NCI-H345 treated with DMSO at 0.1 percent for 48 hours (cell line): ENCODE results near the gene IL11RA.
"Not testable (repeated sequence)": the region's sequence is repeated elsewhere in the genome, so short reads cannot be mapped to it uniquely, and the experiment has no call there.

Experiments
- DNase-seq: peaks from one replicate; lab custom pipeline; 2025; ENCODE audit not compliant: unreplicated experiment; lab: John Stamatoyannopoulos, UW

IL11RA gene

DNA sequence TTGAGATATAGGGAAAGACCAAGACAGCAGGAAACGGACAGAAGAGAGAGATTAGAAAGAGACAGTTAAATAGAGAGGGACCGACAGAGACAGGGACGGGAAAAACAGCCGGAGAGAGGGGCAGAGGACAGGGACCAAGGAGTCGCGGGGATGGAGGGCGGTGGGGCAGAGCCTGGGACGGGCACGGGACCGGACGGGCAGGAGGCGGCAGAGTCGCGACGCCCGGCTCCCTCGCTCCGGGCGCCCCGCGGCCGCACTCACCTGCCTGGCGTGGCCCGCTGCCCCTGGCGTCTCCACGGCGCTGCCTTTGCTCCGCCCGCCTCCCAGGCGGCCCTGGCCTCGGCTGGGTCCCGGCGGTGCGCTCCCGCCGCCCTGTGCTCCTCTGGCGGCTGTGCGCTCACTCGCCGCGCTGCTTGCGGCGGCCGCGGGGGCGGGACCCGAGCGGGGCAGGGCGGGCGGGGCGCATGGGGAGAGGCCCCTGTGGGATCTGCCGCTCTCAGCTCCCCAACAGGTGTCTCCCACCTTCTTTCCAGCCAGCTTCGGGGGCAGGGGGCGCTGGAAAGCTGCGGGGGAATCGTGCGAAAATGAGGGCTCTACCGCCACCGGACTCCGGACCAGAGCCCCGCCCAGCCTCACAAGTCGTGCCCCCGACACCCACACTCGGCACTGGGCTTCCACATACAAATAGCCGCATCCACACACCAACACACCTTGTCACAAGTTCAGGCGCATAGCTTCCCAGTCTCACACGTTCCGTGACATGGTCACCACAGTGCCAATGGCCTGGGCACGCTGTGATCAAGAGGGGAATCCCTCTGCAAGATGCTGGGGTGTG, 23.1 kb upstream of the IL11RA start, which contains the start of gene ARID3C:
Gene ARID3C, minus strand, starts transcription at position 411 of the 835 bp plus-strand sequence. CDS start 1,052 bp downstream, outside the sequence.
- DNase-seq, result no peak

DNA sequence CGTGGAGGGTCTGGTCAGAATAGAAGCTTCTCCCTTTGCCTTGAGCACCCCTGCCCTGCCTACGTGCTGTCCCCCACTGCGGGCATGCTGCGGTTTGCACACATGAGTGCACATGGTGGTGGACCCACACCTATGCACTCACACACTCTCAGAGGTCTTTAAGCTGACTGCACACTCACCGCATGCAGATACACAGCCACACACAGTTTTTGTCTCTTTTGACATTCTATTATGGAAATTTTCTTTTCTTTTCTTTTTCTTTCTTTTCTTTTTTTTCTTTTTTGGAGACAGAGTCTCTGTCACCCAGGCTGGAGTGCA, 22.5 kb upstream of the IL11RA start:
- no peak for DNase-seq

DNA sequence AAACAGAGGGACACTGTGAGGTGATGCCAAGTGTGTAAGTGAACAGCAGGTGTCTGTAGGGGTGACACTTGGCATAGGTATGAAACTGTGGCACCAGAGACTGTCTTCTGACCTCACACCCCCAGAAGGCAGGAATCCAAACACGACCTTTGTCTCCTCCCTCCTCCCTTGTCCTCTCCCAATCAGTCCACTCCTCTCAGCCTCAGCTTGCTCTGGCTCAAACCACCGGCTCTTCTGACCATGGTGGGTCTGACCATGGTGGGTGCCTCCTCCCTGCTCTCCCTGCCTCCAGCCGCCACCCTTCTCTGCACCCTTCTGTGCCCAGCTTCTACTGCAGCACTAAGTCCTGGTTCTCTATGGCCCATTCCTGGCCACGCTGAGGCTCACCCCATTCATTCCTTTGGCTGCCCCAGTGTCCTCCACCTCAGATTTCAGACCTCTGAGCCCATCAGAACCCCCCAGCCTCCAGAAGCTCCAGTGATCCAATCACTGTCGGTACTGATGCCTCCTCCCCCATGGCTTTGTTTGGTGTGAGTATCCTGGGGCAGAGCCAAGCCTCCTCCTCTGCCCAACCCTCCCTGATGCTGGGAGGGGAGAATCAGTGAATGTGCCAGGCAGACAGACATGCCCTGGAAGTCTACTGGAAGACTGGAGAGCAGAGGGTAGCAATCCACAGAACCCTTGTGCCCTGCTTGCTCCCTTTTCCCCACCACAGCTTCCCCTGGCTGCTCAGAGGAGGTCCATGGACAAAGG, 21.4 kb upstream of the IL11RA start:
- no peak for DNase-seq

DNA sequence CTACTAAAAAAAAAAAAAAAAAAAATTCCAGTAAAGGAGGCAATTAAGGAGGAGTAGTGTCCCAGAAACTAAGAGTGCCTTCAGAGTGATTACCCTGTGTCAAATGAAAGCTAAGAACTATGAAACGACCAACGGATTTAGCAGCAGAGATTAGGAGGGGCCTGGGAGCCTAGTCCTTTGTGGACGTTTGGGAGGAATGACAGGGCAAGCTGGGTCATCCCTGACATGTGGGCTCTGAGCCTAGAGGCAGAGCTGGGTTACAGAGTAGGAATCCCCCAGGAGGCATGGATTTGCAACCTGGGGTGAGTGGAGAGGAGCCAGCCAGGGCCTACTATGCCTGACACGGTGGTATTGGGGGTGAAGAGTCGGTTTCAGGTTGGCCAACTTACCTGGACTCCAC, 18.8 kb upstream of the IL11RA start:
- no peak for DNase-seq

DNA sequence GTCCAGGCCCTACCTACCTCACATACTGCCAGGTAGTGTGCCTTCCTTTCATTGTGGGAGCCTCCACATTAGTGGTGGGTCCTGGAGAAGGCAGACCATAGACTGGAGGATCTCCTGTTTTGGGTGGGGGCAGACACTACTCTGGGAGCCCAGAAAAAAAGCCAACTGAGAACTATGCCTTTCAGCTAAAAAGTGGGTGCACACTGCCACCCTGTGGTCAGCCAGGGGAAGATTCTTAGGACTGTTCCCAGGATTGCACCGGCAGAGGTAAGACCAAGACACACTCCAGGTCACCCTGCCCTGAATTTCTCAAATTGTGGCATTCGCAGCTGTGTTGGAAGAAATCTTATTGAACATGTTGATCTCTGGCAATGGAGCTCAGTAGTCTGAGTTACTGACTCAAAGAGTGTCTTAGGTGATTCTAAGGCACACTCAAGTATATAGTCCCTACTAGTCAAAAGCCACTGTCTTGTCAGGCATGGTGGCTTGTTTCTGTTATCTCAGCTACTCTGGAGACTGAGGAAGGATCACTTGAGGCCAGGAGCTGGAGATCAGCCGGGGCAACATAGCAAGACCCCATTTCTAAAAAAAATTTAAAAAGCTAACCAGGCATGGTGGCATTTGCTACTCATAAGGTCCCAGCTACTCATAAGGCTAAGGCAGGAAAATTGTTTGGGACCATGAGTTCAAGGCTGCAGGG, 18.0 kb upstream of the IL11RA start:
- DNase-seq, result peak; percentile 28

DNA sequence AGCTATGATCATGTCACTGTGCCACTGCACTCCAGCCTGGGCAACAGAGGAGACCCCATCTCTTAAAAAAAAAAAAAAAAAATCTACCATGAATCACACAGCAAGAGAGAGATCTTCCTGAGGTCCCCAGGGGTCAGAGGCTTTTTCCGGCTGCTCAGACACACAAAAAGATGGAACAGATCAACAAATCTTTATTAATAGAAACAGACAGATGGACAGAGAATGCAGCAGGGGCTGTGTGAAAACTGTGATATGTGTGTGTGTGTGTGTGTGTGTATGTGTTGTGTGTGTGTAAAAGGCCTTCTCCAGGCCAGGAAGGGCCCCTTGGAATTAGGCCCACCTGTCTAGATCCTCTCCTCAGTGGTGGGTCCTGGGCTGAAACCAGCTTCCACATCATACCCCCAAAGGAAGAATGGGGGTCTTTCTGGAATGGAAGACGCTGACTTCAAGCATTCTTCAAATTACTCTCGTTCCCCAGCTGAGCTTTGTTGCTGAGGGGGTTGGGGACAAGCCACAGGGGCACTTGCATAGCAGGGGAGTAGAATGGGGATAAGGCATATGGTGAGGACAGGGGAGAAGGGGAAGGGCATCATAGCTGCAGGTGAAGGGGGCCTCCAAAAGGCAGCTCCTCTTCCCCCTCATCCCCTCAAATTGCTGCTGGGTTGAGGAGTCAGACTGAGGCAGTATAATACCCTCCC, 17.3 kb upstream of the IL11RA start:
- no peak for DNase-seq

DNA sequence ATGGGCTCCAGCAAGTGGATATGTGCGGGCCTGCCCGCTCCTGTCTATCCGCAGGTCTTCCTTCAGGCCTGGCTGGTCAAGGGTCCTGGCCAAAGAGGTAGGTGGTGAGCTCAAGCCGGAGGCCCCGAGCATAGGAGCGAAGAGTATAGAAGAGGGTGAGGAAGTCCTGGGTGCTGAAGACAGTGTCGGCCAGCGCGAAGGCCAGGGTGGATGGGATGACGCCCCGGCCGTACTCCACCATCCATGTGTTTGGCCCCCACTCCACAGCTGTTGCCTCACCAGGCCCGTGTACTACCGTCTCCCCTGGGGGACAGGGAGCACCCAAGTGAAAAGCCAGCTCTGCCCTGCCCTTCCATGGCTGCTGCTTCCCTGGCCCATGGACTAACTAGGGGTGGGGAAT, 16.4 kb upstream of the IL11RA start:
- DNase-seq, result no peak

DNA sequence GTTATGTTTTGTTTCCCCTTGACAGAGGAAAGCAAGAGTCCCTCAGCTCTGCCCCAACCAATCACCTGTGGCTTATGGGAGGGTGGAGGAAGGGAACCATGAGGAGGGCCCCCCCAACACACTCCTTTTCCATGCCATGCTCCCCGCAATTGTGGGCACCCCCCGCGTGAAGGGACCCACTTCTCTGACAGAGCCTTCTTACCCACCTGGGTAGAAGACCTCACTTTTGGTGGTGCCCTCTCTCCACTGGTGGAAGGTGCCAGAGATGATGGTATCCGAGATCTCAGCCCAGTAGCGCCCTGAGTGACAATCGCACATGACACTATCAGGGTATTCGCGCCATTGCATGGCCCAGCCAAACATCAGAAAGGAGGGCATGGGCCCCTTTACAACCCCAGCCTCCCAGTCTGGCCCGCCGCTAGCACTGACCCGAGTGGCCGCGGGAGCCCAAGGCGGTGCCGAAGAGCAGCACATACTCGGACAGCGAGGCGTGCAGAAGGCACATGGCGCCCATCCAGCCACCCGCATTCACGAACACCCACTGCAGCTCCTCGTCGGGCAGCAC, 15.1 kb upstream of the IL11RA start:
- no peak for DNase-seq

DNA sequence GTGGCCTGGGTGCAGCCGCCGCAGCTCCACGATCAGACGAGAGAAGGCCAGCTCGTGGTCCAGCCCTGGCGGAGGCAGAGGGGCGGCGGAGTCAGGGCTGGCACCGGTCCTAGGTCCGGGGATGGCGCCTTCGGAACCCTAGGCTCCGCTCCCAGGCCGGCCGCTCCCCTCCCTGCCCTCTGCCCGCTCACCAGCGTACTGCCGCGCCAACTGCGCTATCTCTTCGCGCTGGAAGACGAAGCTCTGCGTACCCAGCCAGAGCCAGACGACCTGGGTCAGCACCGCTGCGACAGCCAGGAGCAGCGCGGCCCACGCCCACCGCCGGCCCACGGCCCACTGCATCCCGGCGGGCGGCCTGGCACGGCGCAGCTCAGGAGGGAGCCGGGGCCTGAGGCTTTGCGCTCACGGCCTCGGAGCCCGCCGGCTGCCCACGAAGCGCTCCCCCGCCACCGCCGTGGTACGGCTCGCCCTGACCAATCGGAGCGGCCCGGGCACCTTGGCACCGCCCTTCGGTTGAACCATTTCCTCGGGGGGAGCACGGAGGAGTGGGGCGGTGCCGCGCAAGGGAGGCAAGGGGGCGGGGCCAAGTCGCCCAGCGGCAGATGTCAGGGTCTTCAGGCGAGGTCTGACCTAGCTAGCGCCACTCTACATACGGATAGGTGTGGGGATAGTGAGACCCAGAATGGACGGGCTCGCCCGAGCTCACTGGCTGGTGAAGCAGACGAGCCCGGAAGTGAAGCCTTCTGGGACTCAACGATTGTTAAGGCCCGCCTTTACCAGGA, 14.4 kb upstream of the IL11RA start, which contains the start of gene SIGMAR1:
Gene SIGMAR1, minus strand, starts transcription at position 432 of the 782 bp plus-strand sequence. Its CDS starts 90 bp downstream, at position 342.
- DNase-seq, result peak; percentile 87

DNA sequence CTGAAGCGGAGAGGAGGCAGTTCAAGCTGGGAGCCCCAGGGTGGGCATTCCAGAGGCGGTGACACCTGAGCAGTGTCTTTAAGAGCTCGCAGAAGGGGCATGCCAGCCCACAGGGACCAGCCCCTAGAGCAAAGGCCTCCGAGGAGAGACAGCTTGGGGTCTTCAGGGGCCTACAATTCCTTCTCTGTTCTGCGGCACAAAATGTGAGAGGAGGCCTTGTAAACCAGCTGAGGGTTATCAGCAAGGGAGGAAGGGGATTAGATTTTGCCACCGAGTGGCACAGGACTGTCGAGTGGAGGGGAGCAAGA, 13.9 kb upstream of the IL11RA start:
- DNase-seq, result no peak

DNA sequence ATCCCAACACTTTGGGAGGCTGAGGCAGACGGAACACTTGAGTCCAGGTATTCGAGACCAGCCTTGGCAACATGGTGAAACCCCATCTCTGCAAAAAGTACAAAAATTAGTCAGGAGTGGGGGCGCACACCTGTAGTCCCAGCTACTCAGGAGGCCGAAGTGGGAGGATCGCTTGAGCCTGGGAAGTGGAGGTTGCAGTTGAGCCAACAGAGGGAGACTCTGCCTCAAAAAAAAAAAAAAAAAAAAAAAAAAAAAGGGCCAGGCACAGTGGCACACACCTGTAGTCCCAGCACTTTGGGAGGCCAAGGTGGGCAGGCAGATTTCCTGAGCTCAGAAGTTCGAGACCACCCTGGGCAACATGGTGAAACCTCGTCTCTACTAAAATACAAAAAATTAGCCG, 12.7 kb upstream of the IL11RA start:
- not testable (repeated sequence) for DNase-seq

DNA sequence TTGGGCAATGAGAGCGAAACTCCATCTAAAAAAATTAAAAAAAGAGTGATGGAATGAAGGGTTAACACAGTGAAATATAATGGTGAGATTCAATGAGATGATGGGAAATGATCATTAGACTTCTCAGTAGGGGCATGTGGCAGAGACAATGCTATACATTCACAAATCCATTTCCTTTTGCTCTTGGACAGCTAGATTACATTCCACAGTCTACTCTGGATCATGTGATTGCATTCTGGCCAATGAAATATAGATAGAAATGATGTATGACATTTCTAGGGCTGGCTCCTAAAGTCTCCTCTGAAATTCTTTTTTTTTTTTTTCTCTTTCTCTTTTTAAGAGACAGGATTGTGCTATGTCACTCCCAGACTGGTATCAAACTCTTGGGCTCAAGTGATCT, 9.3 kb upstream of the IL11RA start:
- DNase-seq, result no peak

DNA sequence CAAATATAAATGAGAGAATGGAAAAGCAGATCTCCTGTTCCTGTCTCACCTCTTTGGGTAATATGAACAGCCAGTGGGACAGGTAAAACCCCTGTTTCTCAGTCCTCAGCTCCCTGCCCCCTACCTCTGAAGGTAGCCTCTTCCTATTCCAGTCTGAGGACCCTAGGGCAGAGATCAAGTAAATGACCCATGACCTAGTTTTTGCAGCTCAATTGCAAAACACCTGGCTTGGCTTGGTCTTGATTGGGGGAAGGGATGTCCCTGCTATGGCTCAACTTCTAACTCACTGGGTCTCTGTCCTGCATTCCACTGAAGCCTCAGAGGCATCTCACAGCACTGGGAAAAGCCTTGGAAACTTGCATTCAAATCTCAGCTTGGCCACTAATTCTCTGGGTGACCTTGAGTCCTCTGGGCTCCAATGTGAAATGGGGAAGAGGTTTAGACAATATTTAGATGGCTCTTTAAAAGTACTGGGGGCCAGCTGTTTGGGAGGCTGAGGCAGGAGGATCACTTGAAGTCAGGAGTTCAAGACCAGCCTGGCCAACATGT, 7.1 kb upstream of the IL11RA start:
- DNase-seq, result no peak

DNA sequence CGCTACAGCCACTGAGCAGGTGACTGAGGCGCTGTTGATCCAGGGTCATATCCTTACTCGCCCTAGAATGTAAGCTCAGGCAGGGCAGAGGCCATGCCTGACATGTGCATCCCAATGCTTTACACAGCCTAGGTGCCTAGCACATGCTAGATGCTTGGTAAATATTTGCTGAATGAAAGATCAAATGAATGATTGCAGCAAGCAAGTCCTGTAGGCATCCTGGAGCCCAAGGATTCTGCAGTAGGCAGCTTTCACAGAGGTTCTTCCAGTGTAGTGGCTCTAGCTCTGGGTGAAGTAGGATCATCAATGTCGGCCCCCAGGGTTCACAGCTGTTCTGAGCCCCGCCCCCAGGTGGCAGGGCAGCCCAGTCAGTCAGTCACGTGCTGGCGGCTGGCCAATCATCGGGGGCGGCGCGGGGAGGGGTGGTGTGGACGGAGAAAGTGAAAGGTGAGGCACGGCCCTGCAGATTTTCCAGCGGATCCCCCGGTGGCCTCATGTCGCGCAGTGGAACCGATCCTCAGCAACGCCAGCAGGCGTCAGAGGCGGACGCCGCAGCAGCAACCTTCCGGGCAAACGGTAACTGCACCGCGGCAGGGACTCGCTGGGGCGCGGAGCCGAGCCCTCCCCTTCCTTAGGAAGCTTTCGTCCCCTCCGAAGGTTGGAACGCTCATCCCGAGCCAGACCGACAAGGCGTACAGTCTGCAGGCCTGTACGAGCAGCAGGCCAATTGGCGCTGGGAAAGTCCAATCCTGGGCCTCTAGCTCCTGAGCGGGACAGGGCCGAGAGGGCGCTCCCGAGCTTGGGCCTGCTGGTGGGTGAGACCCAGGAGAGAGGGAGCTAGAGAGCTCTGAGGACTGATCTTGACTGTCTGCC, 5.5 kb upstream of the IL11RA start, which contains the start of gene GALT:
Gene GALT, plus strand, starts transcription at position 465 of the 873 bp plus-strand sequence. Its CDS starts 30 bp downstream, at position 495.
- peak; percentile 90 for DNase-seq

DNA sequence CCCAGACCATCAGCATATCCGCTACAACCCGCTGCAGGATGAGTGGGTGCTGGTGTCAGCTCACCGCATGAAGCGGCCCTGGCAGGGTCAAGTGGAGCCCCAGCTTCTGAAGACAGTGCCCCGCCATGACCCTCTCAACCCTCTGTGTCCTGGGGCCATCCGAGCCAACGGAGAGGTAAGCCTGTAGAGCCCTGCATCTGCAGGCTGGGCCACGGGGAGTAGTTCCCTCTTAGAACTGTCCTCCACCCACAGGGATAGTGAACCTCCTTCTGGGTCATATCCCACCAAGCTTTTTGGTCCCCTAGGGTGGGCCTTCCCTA, 4.9 kb upstream of the IL11RA start:
- DNase-seq, result no peak

DNA sequence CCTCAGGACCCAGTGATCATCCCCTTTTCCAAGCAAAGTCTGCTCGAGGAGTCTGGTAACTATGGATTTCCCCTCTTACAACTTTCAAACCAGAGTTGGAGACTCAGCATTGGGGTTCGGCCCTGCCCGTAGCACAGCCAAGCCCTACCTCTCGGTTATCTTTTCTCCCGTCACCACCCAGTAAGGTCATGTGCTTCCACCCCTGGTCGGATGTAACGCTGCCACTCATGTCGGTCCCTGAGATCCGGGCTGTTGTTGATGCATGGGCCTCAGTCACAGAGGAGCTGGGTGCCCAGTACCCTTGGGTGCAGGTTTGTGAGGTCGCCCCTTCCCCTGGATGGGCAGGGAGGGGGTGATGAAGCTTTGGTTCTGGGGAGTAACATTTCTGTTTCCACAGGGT, 4.3 kb upstream of the IL11RA start:
- DNase-seq, result no peak

DNA sequence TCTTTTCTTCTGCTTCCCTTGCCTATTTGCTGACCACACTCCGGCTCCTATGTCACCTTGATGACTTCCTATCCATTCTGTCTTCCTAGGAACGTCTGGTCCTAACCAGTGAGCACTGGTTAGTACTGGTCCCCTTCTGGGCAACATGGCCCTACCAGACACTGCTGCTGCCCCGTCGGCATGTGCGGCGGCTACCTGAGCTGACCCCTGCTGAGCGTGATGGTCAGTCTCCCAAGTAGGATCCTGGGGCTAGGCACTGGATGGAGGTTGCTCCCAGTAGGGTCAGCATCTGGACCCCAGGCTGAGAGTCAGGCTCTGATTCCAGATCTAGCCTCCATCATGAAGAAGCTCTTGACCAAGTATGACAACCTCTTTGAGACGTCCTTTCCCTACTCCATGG, 3.3 kb upstream of the IL11RA start:
- DNase-seq, result no peak

DNA sequence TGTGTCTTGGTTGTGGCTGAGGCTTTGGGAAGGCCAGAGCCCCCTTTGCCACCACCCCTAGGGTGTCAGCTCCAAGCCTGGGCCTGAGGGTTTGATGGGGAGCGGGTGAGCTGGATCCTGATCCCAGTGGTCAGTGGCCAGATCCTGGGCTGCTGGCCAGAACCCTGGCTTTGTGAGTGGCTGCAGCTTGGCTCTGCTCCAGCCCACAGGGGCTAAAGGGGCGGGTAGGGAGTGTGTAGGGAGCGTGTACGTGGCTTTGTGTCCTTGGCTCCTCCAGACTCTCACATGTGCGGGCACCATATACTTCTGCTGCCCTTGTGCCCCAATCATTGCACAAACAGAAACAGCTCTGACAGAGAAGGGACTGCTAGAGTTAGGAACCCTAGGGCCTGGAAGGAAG, 1.2 kb upstream of the IL11RA start:
- DNase-seq, result no peak

DNA sequence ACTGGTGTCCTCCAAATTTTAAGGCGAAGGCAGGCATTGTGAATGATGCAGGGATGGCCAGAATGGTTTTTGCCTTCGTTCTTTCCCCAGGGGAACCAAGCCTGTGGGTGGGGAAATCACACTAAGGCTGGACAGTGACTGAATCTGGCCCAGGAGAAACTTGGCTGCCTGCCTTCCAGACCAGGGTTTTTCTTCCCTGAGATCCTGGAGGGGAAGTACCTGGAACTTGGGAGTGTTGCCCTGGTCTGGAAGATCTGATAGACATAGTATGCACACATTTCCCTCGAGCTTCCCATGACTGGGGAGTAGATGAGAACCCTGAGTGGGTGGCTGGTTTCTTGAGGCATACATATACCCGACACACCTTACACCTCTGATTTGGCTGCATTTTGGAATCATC, 664 bp upstream of the IL11RA start:
- DNase-seq, result no peak
